Esophagus squamous epithelium (tissue), 4 donors: ENCODE results near the gene FRMD6.

Experiments used
- POLR2A ChIP-seq, 4 donors: fragments of 450-650 bp; IDR thresholded peaks; one replicate each; pipeline ENCODE4 v1.6.1; 2017; ENCODE audit warnings: antibody characterized with exemption in 4 of 4, mild to moderate bottlenecking in 4 of 4, moderate library complexity in 3 of 4
- TF ChIP-seq, protein P1 (sequence below), 6 experiments: fragments of 450-650 bp in 4 of 6; fragments of 200-600 bp in 2 of 6; sonication (generic) in 2 of 6; IDR thresholded peaks; one replicate each; pipeline ENCODE4 v1.5.1; 2016 to 2019; ENCODE audit warnings: antibody characterized with exemption in 6 of 6, mild to moderate bottlenecking in 4 of 6, moderate library complexity in 4 of 6

DNA sequence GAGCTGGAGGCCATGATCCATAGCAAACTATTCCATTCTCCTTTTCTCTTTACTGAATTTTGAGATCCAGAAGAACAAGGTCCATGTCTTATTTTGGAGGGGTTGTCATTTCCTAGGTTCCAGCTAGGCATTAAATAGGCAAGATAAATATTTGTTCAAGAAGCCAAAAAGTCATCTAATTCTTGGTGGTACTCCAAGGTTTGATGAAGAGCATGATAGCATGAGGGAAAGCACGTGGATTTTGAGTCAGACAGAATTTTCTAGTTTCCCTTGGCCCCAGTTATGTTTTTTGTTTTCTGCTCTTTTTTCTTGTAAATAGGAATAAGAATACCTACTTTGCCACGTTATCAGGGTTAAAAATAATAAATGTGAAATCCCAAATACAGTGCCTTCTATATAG lies 25.5 kb upstream of the FRMD6 start:
- no peak for TF ChIP-seq POLR2A (IDR thresholded peaks at IDR 0.05)
- TF ChIP-seq, protein P1, sequence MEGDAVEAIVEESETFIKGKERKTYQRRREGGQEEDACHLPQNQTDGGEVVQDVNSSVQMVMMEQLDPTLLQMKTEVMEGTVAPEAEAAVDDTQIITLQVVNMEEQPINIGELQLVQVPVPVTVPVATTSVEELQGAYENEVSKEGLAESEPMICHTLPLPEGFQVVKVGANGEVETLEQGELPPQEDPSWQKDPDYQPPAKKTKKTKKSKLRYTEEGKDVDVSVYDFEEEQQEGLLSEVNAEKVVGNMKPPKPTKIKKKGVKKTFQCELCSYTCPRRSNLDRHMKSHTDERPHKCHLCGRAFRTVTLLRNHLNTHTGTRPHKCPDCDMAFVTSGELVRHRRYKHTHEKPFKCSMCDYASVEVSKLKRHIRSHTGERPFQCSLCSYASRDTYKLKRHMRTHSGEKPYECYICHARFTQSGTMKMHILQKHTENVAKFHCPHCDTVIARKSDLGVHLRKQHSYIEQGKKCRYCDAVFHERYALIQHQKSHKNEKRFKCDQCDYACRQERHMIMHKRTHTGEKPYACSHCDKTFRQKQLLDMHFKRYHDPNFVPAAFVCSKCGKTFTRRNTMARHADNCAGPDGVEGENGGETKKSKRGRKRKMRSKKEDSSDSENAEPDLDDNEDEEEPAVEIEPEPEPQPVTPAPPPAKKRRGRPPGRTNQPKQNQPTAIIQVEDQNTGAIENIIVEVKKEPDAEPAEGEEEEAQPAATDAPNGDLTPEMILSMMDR (IDR thresholded peaks at IDR 0.05): no peak
